HG02610 (cell line): ENCODE data around the gene RPS15A.

Source experiments
- ATAC-seq: cut with Tn5 transposase; IDR thresholded peaks from one replicate; pipeline ENCODE4 v1.9.1; 2021; ENCODE audit warnings: mild to moderate bottlenecking, moderate library complexity; ENCODE audit not compliant: unreplicated experiment

RPS15A gene

GRCh38 chr16:18789850-18790706, at the start of gene RPS15A:
RPS15A (minus strand) TSS chr16:18790334; CDS start chr16:18789113, 1,221 bp downstream.
- ATAC-seq = peak; percentile 85

GRCh38 chr16:18839555-18839954, 49.4 kb upstream of the RPS15A start:
- ATAC-seq = no peak

GRCh38 chr16:18836702-18837101, 46.6 kb upstream of the RPS15A start:
- no peak for ATAC-seq

- no peak for ATAC-seq
Observed at GRCh38 chr16:18834864-18835263, 44.7 kb upstream of the RPS15A start.

- ATAC-seq = no peak
Observed at GRCh38 chr16:18833707-18834505, 43.8 kb upstream of the RPS15A start.

- ATAC-seq = no peak
Observed at GRCh38 chr16:18832613-18833012, 42.5 kb upstream of the RPS15A start.

- no peak for ATAC-seq
Observed at GRCh38 chr16:18832006-18832405, 41.9 kb upstream of the RPS15A start.

- no peak for ATAC-seq
Observed at GRCh38 chr16:18829251-18829650, 39.1 kb upstream of the RPS15A start.

- ATAC-seq = no peak
Observed at GRCh38 chr16:18827890-18828289, 37.8 kb upstream of the RPS15A start.

- no peak for ATAC-seq
Observed at GRCh38 chr16:18816286-18816685, 26.2 kb upstream of the RPS15A start.

GRCh38 chr16:18811925-18812324, 21.8 kb upstream of the RPS15A start:
- ATAC-seq = no peak

- ATAC-seq = no peak
Observed at GRCh38 chr16:18809165-18809564, 19.0 kb upstream of the RPS15A start.

GRCh38 chr16:18805257-18805773, 15.2 kb upstream of the RPS15A start:
- ATAC-seq = no peak

GRCh38 chr16:18804540-18804939, 14.4 kb upstream of the RPS15A start:
- ATAC-seq = no peak

GRCh38 chr16:18803569-18804462, 13.7 kb upstream of the RPS15A start:
- ATAC-seq = no peak

- ATAC-seq = no peak
Observed at GRCh38 chr16:18802767-18803343, 12.7 kb upstream of the RPS15A start.

GRCh38 chr16:18801145-18801972, 11.2 kb upstream of the RPS15A start, which contains the start of gene ARL6IP1:
ARL6IP1 (minus strand) TSS chr16:18801549; CDS start chr16:18801466, 83 bp downstream.
- ATAC-seq = peak; percentile 96

- ATAC-seq = no peak
Observed at GRCh38 chr16:18800775-18801144, 10.6 kb upstream of the RPS15A start.

- ATAC-seq = no peak
Observed at GRCh38 chr16:18800293-18800692, 10.2 kb upstream of the RPS15A start.
